HUES48 (cell line): ENCODE results near the gene NAA40.
"Not testable (repeated sequence)": the region's sequence is repeated elsewhere in the genome, so short reads cannot be mapped to it uniquely, and the experiment has no call there.

Source experiments
- H3K27ac ChIP-seq: one replicate; pipeline ENCODE4 v1.7.0; 2013; ENCODE audit warnings: low read depth, low read length, inconsistent platforms
- H3K27me3 ChIP-seq: 2 replicates; pipeline ENCODE4 v1.6.1; 2013; ENCODE audit warnings: mild to moderate bottlenecking, low read length; ENCODE audit not compliant: control insufficient read depth, insufficient read depth
- H3K36me3 ChIP-seq: 2 replicates; pipeline ENCODE4 v1.6.1; 2013; ENCODE audit warnings: low read length; ENCODE audit not compliant: control insufficient read depth, insufficient read depth
- H3K4me1 ChIP-seq: 2 replicates; pipeline ENCODE4 v1.6.1; 2013; ENCODE audit warnings: mild to moderate bottlenecking, low read length; ENCODE audit not compliant: control insufficient read depth, insufficient read depth
- H3K4me3 ChIP-seq: 2 replicates; pipeline ENCODE4 v1.5.1; 2013; ENCODE audit warnings: mild to moderate bottlenecking, low read depth, low read length
- H3K9ac ChIP-seq: 2 replicates; pipeline ENCODE4 v1.6.1; 2013; ENCODE audit warnings: mild to moderate bottlenecking, low read depth, low read length, moderate library complexity
- H3K9me3 ChIP-seq: 2 replicates; pipeline ENCODE4 v1.6.1; 2013; ENCODE audit warnings: low read length; ENCODE audit not compliant: control insufficient read depth, insufficient read depth

Gene NAA40

GRCh38 chr11:63973912-63974258, 35.1 kb downstream of the NAA40 start:
- H3K9ac ChIP-seq, H3K9me3 ChIP-seq, H3K27ac ChIP-seq, H3K4me3 ChIP-seq: not testable (repeated sequence)
- Histone ChIP-seq H3K27me3 (peaks cover 14% of the 10 kb centered on the region), H3K4me1 (peaks cover 17% of the 10 kb centered on the region), H3K36me3 (peaks cover 13% of the 10 kb centered on the region)

DNA sequence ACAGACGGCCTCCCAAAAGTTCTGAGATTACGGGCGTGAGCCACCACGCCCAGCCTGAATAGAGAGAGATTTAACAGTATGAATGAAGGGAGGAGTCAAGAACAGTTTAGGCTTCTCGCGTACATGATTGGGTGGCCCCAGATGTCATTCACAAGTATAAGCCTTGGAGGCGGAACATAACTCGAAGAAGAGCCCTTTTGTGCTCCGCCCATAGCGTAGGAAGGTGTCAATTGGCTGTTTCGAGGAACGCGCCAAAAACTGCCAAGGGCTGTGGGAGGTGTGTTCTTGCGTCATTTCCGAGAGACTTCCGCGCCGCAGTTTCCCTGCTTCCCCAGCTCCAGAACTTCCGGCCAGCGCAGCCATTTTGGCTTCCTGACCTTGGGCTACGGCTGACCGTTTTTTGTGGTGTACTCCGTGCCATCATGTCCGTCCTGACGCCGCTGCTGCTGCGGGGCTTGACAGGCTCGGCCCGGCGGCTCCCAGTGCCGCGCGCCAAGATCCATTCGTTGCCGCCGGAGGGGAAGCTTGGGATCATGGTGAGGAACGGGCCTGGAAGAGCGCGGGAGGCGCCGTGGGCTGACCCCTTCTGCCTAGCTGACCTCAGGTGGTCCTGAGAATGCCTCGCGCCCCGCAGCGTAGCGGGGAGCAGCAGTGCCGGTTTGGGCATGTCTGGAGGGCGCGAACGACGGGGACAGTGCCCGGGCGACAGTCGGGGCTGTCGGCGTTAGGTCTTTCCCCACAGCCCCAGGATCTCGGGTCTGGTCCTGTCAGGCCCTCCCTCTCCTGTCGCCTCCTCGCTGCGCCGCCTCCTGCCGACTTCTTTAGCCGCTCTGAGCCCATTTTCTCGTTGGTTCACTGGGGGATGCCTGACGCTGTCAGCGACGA, 35.7 kb downstream of the NAA40 start, which contains the start of gene COX8A:
Gene COX8A (plus strand): TSS at position 362 of the 885 bp plus-strand sequence. CDS start 61 bp downstream, at position 423.
- Histone ChIP-seq H3K9me3 (no peaks in the 10 kb centered on the region), H3K4me1 (peaks cover 22% of the 10 kb centered on the region), H3K27ac (peak within 1 kb of the TSS; percentile 99), H3K27me3 (peaks cover 8% of the 10 kb centered on the region), H3K9ac (peak within 1 kb of the TSS; percentile 91), H3K4me3 (peak within 1 kb of the TSS; percentile 92), H3K36me3 (peaks cover 17% of the 10 kb centered on the region)

DNA sequence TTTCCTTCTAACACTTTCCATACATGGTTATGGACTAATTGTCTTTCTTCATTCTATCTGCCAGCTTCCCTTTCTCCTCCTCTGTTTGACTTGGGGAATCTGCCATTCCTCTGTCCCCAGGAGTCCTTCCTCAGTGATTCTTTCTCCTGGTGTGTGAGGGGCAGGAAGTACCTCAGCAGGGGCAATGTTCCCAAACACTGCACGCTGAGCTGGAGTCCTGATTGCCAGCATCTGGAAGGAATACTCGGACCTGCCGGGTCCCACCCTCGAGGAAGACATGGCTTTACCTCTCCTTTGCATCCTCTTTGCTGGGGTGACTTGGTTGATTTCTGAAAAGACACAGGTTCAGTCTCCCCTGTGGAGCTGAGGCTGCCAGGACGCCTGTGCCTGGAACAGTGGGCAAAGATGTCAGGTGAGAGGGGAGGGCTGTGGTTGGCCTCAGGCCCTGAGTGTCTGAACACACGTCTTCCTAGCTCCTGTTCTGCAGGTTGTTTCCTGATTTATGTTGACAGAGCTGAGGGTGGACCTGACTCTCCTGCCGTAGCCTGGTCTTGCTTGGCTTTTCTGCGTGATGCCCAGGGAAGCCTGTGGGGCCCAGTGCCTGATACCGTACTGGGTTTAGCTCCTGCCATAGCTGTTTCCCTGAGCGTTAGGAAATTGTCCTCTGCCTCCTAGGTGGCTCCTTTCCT, 39.9 kb downstream of the NAA40 start:
- H3K27me3 ChIP-seq = no peaks in the 10 kb centered on the region
- no peaks in the 10 kb centered on the region for H3K9me3 ChIP-seq
- H3K9ac ChIP-seq = peak overlapping the region; percentile 15; the same call in 1 of the 2 replicates
- H3K36me3 ChIP-seq = peaks cover 17% of the 10 kb centered on the region
- H3K4me3 ChIP-seq = no peak overlapping the region
- H3K4me1 ChIP-seq = peaks cover 22% of the 10 kb centered on the region
- peak overlapping the region; percentile 78 for H3K27ac ChIP-seq

DNA sequence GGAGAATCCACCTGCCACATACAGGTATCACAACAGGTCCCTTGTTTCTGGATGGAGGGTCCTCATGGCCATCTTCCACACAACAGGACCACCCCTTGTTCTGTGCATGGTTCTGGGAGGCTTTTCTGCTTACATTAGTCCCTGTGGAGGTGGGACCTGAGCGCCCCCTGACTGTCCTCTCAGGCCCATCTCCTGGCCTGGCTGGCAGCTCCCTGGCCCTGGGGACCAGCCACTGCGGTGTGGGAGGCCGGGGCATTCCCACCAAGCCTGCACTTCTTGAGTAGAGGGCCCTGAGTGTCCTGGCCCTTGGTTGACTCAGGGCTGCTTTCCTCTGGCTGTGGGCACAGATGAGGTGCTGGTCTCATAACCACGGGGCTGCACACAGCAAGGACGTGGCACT, 40.6 kb downstream of the NAA40 start:
- no peaks in the 10 kb centered on the region for H3K27me3 ChIP-seq
- H3K4me3 ChIP-seq = no peak overlapping the region
- no peaks in the 10 kb centered on the region for H3K9me3 ChIP-seq
- peak overlapping the region; percentile 78 for H3K27ac ChIP-seq
- H3K36me3 ChIP-seq = peaks cover 17% of the 10 kb centered on the region
- H3K9ac ChIP-seq = no peak overlapping the region
- H3K4me1 ChIP-seq = peaks cover 22% of the 10 kb centered on the region

DNA sequence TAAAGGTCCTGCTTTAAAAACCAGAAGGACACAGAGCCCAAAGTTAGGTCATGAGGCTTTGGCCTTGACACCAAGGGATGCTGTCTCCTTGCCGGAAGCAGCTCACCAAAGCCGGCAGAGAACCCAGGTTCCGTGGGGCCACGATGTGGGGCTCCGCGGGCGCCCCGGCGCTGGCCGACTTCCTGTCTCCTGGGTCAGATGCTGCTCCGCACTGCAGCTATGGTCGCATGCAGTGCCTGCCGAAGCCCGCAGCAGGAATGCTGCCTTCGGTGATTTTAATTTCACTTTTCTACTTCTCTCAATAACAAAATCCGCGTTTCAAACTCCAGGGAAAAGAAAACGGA, 47.0 kb downstream of the NAA40 start:
- Histone ChIP-seq H3K9me3 (no peaks in the 10 kb centered on the region), H3K27ac (peak overlapping the region; percentile 99), H3K27me3 (no peaks in the 10 kb centered on the region), H3K36me3 (peaks cover 30% of the 10 kb centered on the region), H3K4me1 (peaks cover 19% of the 10 kb centered on the region), H3K9ac (peak overlapping the region; percentile 98), H3K4me3 (peak overlapping the region; percentile 99)

DNA sequence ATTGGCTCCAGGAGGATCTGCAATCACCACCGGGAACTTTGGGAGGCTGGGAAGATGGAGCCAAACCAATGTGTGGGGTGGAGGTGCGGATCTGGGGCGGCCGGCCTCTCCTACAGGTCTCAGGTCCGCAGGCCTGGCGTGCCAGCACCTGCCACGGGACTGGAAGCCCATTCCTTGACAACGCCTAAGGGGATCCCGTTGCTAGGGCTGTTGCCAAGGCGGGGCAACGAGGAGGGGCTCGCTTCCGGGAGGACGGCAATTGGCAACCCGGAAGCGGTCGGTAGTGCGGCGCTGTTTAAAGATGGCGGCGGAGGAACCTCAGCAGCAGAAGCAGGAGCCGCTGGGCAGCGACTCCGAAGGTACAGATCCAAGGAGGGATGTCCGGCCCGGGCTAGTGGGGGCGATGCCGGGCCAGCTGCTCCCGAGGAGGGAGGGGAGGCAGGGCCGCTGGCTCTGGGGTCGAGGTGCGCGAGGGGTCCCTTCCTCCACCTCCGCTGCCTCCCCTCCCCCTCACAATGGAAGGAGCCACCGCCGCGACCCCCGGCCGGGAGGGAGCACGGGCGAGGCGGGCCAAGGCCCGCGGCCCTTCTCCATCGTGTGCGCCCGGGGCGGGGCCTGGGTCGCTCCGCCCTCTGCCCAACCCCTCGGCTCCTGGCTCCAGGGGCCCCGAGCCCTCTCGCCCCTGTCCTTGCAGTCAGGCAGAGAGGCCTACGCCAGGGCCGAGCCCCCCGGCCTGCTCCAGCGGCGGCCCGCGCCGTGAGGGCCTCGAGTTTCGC, 47.5 kb downstream of the NAA40 start, which contains the start of gene OTUB1:
Gene OTUB1 (plus strand): TSS at position 283 of the 776 bp plus-strand sequence. CDS start 19 bp downstream, at position 302.
- Histone ChIP-seq H3K9me3 (no peaks in the 10 kb centered on the region), H3K9ac (peak within 1 kb of the TSS; percentile 98), H3K27ac (peak within 1 kb of the TSS; percentile 99), H3K36me3 (peaks cover 36% of the 10 kb centered on the region), H3K27me3 (no peaks in the 10 kb centered on the region), H3K4me1 (peaks cover 19% of the 10 kb centered on the region), H3K4me3 (peak within 1 kb of the TSS; percentile 99)

DNA sequence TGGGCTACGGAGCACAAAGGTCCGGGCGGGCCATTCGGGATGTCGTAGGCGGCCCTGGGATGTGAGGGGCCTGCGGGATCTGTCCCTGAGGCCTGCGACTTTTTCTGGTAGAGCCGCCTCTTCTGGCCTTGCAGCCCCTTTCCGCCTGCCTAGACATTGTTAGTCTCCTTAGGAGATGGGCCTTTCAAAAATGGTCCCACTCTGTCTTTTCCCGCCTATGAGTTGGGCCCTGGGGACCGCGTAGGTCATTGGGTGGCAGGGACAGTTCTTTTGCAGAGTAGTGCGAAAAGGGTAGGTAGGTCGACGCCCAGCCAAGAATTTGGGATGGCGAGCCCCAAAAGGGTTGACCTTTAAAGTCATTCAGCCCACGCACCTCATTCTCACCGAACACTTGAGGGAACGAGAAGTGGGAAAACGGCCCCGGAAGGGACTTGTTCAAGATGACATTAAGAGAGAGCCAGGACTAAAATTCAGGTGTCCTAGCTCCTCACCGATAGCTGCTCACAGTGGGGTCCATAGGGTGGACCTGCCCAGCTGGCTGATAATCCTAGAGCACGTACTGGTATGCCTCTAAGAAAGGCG, 48.2 kb downstream of the NAA40 start:
- H3K27ac ChIP-seq = peak overlapping the region; percentile 99
- peak overlapping the region; percentile 99 for H3K4me3 ChIP-seq
- peaks cover 19% of the 10 kb centered on the region for H3K4me1 ChIP-seq
- H3K9me3 ChIP-seq = no peaks in the 10 kb centered on the region
- H3K36me3 ChIP-seq = peaks cover 43% of the 10 kb centered on the region
- no peaks in the 10 kb centered on the region for H3K27me3 ChIP-seq
- H3K9ac ChIP-seq = peak overlapping the region; percentile 98

DNA sequence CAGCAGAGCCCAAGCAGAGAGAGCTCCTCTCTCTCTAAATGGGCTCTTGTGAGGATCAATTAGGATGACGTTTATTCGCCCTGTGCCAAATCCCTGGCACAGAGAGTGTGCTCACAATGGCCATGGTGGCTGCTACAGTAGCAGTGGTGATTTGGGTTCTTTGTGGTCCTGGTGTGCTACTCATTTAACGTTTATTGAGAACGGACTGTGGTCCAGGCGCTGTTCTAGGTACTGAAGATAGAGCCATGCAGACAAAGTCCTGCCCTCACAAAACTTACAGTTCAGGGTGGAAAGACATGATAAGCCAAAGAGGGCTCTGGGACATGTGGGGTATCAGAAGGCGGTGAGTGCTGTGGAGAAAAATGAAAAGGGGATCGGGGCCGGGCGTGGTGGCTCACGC, 52.8 kb downstream of the NAA40 start:
- Histone ChIP-seq H3K36me3 (peaks cover 73% of the 10 kb centered on the region), H3K4me1 (peaks cover 12% of the 10 kb centered on the region), H3K9ac (no peak overlapping the region), H3K27ac (no peak overlapping the region), H3K27me3 (no peaks in the 10 kb centered on the region), H3K4me3 (no peak overlapping the region), H3K9me3 (no peaks in the 10 kb centered on the region)

- H3K36me3 ChIP-seq = peaks cover 80% of the 10 kb centered on the region
- no peak overlapping the region for H3K4me3 ChIP-seq
- no peaks in the 10 kb centered on the region for H3K27me3 ChIP-seq
- peaks cover 3% of the 10 kb centered on the region; the same call in 1 of the 2 replicates for H3K4me1 ChIP-seq
- no peak overlapping the region for H3K9ac ChIP-seq
- H3K27ac ChIP-seq = no peak overlapping the region
- no peaks in the 10 kb centered on the region for H3K9me3 ChIP-seq
These were observed 54.3 kb downstream of the NAA40 start for GRCh38 chr11:63993100-63993499.

- H3K4me3 ChIP-seq = no peak overlapping the region
- H3K9me3 ChIP-seq = no peaks in the 10 kb centered on the region
- no peak overlapping the region for H3K9ac ChIP-seq
- H3K27ac ChIP-seq = no peak overlapping the region
- H3K4me1 ChIP-seq = peaks cover 8% of the 10 kb centered on the region; the same call in 1 of the 2 replicates
- H3K27me3 ChIP-seq = no peaks in the 10 kb centered on the region
- peaks cover 72% of the 10 kb centered on the region for H3K36me3 ChIP-seq
These were observed 55.2 kb downstream of the NAA40 start for GRCh38 chr11:63993993-63994392.
